MCF 10A (cell line): ENCODE measurements around the gene TUBGCP2. TPM values are rescaled to one million over a fixed set of nuclear protein-coding genes. Genes with fewer than 3 reads are reported as not detected.
A peak's percentile ranks its signal among the peaks of the same experiment; 100 is the strongest.

Experiments
- BruUV-seq: library from RNA; stranded (reverse); fragments of 400-500 nt; replicated peaks from 2 replicates; lab custom pipeline; 2021; lab: Mats Ljungman, UMichigan
- CTCF ChIA-PET: fragments of 300-600 bp; sonication (Branson Sonifier 250); formaldehyde crosslinking; extraction: SDS; loops from one replicate; lab custom pipeline; 2021; ENCODE audit warnings: antibody characterized with exemption, inconsistent platforms; lab: Yijun Ruan, JAX
- POLR2A ChIA-PET: fragments of 300-600, 350-650 bp; sonication (Branson Sonifier 250); formaldehyde crosslinking; extraction: SDS; loops from one replicate; lab custom pipeline; 2020; ENCODE audit warnings: antibody characterized with exemption, inconsistent platforms; lab: Yijun Ruan, JAX
- DNase-seq: peaks from one replicate; pipeline ENCODE4 v3.0.0-alpha.2; 2018; ENCODE audit not compliant: unreplicated experiment
- H3K27ac Mint-ChIP-seq: one replicate; pipeline ENCODE4 v1.8.0; 2022; ENCODE audit warnings: mild to moderate bottlenecking, low read depth, mixed read lengths; ENCODE audit not compliant: unreplicated experiment
- H3K27me3 Mint-ChIP-seq: one replicate; pipeline ENCODE4 v1.8.0; 2022; ENCODE audit warnings: mixed read lengths; ENCODE audit not compliant: insufficient read depth, unreplicated experiment
- H3K36me3 Mint-ChIP-seq: one replicate; pipeline ENCODE4 v1.8.0; 2022; ENCODE audit warnings: mild to moderate bottlenecking, moderate library complexity, mixed read lengths; ENCODE audit not compliant: insufficient read depth, unreplicated experiment
- H3K4me1 Mint-ChIP-seq: one replicate; pipeline ENCODE4 v1.8.0; 2022; ENCODE audit warnings: mixed read lengths; ENCODE audit not compliant: insufficient read depth, unreplicated experiment
- H3K4me3 Mint-ChIP-seq: one replicate; pipeline ENCODE4 v1.8.0; 2022; ENCODE audit warnings: mild to moderate bottlenecking, moderate library complexity, mixed read lengths; ENCODE audit not compliant: unreplicated experiment
- H3K9me3 Mint-ChIP-seq: one replicate; pipeline ENCODE4 v1.8.0; 2022; ENCODE audit warnings: mixed read lengths; ENCODE audit not compliant: unreplicated experiment
- CTCF ChIP-seq: fragments of 200-600 bp; IDR thresholded peaks from one replicate; pipeline ENCODE4 v1.8.0; 2022; ENCODE audit warnings: antibody characterized with exemption, mild to moderate bottlenecking; ENCODE audit not compliant: unreplicated experiment
- intact Hi-C: fragments of 100-400 bp; cut with micrococcal nuclease; formaldehyde crosslinking; loops from 2 replicates; pipeline ENCODE4 v1.14.1; 2022
- total RNA-seq: library from RNA; stranded (reverse); gene quantifications from 2 replicates; pipeline ENCODE4 v1.2.3, GENCODE V29; 2022

The TUBGCP2 gene
- total RNA-seq, 1 experiment from 2014 or later, result 95.9 TPM

DNA sequence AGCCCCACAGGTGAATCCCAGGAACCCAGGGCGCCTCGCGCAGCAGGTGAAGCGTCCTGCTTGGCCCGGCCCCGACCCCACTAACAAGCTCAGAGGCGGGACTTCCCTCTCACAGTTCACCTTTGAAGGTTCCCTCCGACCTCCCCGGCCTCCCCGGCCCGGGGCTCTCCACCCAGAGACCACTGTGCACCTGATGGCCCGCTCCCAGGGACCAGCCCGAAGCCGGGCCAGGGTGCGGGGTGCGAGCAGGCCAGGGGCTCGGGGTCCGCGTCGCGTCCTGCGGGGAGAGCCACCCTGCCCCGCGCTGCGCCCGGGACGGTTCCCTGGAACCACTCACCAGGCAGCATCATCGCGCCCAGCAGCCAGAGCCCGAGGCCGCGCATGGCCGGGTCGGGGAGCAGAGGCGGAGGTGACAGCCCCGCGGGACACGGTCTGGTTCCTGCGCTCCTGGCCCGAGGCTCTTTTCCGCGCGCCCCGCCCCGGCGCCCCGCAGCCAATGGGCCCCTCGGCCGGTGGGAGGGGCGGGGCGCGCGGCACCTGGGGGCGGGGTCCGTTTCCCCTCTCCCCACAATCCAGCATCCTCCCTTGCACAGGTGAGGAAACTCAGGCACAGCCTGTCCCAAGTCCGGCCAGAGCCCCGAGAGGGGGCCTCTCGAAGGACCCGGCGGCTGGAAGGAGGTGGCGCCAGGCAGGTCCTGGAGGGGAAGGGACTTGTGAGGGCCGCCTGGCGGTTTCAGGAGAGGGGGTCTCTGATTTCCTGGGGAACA lies 32.1 kb downstream of the TUBGCP2 start, which contains the start of gene ADAM8:
TSS of gene ADAM8 (minus strand) at position 434 of the 767 bp plus-strand sequence. CDS start at position 383, 51 bp downstream.
- Mint-ChIP-seq H3K27ac (peak within 1 kb of the TSS; percentile 85), H3K27me3 (no peaks in the 10 kb centered on the region), H3K9me3 (no peaks in the 10 kb centered on the region), H3K4me3 (peak within 1 kb of the TSS; percentile 40), H3K36me3 (peaks cover 19% of the 10 kb centered on the region), H3K4me1 (peaks cover 16% of the 10 kb centered on the region)
- no TSS peak for BruUV-seq
- ChIA-PET POLR2A (interaction anchor here (1.7 to 4.7 kb wide), 2 partner anchors 9 to 18 kb away, joined by 6 to 45 read pairs; no protein-coding TSS in a partner anchor), CTCF (interaction anchor here (0.6 to 1.5 kb wide), 4 partner anchors 7 to 206 kb away, joined by 3 to 4 read pairs (median 3); no protein-coding TSS in a partner anchor)
- intact Hi-C loops, result no loop called here
- DNase-seq, result no peak
- no peak for TF ChIP-seq CTCF

- BruUV-seq, result no TSS peak
- ChIA-PET CTCF (interaction anchor here (0.6 to 1.1 kb wide), 2 partner anchors 19 to 130 kb away, joined by 3 to 4 read pairs; no protein-coding TSS in a partner anchor), POLR2A (interaction anchor here (4.7 kb wide), 1 partner anchor 18 kb away, joined by 45 read pairs; no protein-coding TSS in a partner anchor)
- Mint-ChIP-seq H3K36me3 (peaks cover 13% of the 10 kb centered on the region), H3K9me3 (no peaks in the 10 kb centered on the region), H3K27ac (no peak overlapping the region), H3K4me1 (peaks cover 16% of the 10 kb centered on the region), H3K27me3 (no peaks in the 10 kb centered on the region), H3K4me3 (peak overlapping the region; percentile 40)
- no peak for TF ChIP-seq CTCF
- DNase-seq, result no peak
- intact Hi-C loops, result no loop called here
These were observed 32.6 kb downstream of the TUBGCP2 start for GRCh38 chr10:133276100-133276434.

DNA sequence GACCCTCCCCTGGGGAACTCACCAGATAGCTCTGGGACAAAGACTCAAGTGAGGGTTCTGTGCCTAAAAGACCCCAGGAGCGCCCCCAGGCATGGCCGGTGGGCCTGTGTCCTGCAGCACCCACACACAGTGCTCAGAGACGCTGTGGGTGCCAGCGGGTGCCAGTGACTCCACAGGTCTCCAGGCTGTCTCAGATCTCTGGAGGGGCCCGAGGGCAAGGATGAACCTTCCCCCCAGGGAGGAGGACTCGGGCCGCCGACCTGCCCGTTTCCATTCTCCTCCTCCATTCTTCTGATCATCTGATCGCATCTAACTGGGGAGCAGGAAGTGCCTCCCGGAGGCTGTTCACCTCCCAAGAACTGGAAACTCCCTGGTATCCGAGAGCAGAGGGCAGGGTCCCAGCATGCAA lies 33.0 kb downstream of the TUBGCP2 start:
- Mint-ChIP-seq H3K4me3 (peak overlapping the region; percentile 40), H3K27me3 (no peaks in the 10 kb centered on the region), H3K36me3 (peaks cover 13% of the 10 kb centered on the region), H3K27ac (no peak overlapping the region), H3K9me3 (no peaks in the 10 kb centered on the region), H3K4me1 (peaks cover 16% of the 10 kb centered on the region)
- CTCF ChIA-PET, result interaction anchor here (0.6 to 1.1 kb wide), 5 partner anchors 9 to 130 kb away, joined by 3 to 4 read pairs (median 3); partner anchors contain the start of gene FUOM
- POLR2A ChIA-PET, result interaction anchor here (1.2 to 4.7 kb wide), 2 partner anchors 17 kb away, joined by 4 to 45 read pairs; no protein-coding TSS in a partner anchor
- no TSS peak for BruUV-seq
- no peak for TF ChIP-seq CTCF
- intact Hi-C loops, result no loop called here
- peak; percentile 25 for DNase-seq
